Measurements from ENCODE around the gene DBR1.

- no peak for TF ChIP-seq EZH2 (IDR thresholded peaks at IDR 0.05; ENCODE audit: low read depth, unreplicated experiment)
- TF ChIP-seq CTCF (conservative IDR thresholded peaks at IDR 0.05; ENCODE audit: low read depth in 2 of 2), result no peak
- no peak for TF ChIP-seq REST (IDR thresholded peaks at IDR 0.05; ENCODE audit: unreplicated experiment)
- TF ChIP-seq POLR2AphosphoS5 (IDR thresholded peaks at IDR 0.05; ENCODE audit: low read depth), result no peak
- no peak for TF ChIP-seq STAT1 (IDR thresholded peaks at IDR 0.05; ENCODE audit: unreplicated experiment)
- TF ChIP-seq, protein P1, sequence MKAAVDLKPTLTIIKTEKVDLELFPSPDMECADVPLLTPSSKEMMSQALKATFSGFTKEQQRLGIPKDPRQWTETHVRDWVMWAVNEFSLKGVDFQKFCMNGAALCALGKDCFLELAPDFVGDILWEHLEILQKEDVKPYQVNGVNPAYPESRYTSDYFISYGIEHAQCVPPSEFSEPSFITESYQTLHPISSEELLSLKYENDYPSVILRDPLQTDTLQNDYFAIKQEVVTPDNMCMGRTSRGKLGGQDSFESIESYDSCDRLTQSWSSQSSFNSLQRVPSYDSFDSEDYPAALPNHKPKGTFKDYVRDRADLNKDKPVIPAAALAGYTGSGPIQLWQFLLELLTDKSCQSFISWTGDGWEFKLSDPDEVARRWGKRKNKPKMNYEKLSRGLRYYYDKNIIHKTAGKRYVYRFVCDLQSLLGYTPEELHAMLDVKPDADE (IDR thresholded peaks at IDR 0.05), result no peak
- TF ChIP-seq EZH2phosphoT487 (IDR thresholded peaks at IDR 0.05; ENCODE audit: unreplicated experiment), result no peak
Measured at GRCh38 chr3:138186803-138187295, 12.1 kb upstream of the DBR1 start.
